ENCODE results near the gene UBE3C.

DNA sequence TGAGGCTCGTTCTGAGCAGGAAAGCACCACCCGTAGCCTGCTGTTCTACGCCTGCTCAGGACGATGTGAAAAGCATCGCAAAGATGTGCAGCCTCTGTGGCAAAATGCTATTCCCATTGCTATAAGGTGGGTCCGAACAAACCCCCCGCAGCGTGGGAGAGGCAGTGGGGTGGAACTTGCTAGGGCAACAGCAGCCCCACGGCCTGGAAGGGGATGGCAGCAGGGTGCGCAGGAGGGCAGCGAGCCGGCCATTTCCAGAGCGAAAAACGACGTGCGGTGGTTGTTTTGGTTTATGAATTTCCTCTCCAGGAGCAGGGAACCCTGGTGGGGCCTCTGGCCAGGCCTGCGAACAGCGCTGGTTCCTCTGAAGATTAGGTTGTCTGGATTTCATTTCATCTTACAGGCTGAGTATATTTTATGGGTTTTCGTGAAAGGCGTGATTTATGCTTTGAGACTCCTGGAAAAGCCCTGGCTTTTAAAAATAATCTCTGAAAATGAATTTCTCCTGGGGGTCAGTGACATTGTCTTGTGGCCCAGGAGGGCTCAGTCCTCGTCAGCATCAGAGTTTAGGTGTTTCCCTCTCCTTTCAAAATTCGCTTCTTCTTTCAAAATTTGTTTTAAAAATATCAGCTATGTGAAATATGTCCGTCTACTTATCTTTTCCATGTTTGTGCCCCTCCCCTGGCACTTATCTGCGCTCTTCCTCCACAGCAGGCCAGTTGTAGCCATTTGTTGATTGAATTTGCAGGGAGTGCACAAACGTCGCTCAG lies 42.3 kb upstream of the UBE3C start:
- TF ChIP-seq, protein P1, sequence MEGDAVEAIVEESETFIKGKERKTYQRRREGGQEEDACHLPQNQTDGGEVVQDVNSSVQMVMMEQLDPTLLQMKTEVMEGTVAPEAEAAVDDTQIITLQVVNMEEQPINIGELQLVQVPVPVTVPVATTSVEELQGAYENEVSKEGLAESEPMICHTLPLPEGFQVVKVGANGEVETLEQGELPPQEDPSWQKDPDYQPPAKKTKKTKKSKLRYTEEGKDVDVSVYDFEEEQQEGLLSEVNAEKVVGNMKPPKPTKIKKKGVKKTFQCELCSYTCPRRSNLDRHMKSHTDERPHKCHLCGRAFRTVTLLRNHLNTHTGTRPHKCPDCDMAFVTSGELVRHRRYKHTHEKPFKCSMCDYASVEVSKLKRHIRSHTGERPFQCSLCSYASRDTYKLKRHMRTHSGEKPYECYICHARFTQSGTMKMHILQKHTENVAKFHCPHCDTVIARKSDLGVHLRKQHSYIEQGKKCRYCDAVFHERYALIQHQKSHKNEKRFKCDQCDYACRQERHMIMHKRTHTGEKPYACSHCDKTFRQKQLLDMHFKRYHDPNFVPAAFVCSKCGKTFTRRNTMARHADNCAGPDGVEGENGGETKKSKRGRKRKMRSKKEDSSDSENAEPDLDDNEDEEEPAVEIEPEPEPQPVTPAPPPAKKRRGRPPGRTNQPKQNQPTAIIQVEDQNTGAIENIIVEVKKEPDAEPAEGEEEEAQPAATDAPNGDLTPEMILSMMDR (IDR thresholded peaks at IDR 0.05) = no peak
- TF ChIP-seq POLR2A (IDR thresholded peaks at IDR 0.05) = no peak

Measured in lower leg skin (tissue), 3 donors.